Measurements from ENCODE around the gene TGFBR3. TPM values are rescaled to one million over a fixed set of nuclear protein-coding genes. Genes with fewer than 3 reads are reported as not detected.
"Not testable (repeated sequence)": the region's sequence is repeated elsewhere in the genome, so short reads cannot be mapped to it uniquely, and the experiment has no call there.

TGFBR3 gene
- polyA plus RNA-seq, 3 donors: 91.8 to 124 (median 95.6) TPM

DNA sequence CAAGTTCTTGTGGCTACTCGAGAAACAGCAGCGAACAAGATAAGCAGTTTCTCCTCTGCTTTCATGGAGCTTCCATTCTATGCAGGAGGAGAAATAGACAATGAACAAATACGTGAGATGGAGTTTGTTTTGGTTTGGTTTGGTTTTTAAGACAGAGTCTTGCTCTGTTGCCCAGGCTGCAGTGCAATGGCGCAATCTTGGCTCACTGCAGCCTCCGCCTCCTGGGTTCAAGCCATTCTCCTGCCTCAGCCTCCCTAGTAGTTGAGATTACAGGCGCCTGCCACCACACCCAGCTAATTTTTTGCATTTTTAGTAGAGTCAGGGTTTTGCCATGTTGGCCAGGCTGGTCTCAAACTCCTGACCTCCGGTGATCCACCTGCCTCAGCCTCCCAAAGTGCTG, 51.4 kb downstream of the TGFBR3 start:
- not testable (repeated sequence) for DNase-seq (ENCODE audit: extremely low read depth in 1 of 11, low read depth in 9 of 11, low spot score in 4 of 11)

DNA sequence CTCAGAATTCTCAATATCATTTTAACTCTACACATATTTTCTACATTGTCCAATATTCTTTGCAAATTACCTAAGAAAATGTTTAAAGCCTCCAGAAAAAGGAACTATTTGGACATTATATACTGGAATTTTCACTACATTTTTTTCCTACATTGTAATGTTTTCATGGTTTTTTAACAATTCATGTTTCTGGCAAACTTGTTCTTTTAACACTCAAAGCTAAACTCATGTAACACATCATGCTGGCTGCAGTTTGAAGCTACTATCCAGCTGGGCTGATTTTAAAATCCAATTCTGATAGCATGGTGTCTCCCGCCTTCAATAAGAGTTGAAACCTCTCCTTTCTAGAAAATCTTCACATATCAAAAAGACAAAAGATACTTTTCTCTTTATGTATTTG, 52.0 kb downstream of the TGFBR3 start:
- DNase-seq (ENCODE audit: extremely low read depth in 1 of 11, low read depth in 9 of 11, low spot score in 4 of 11): no peak

DNA sequence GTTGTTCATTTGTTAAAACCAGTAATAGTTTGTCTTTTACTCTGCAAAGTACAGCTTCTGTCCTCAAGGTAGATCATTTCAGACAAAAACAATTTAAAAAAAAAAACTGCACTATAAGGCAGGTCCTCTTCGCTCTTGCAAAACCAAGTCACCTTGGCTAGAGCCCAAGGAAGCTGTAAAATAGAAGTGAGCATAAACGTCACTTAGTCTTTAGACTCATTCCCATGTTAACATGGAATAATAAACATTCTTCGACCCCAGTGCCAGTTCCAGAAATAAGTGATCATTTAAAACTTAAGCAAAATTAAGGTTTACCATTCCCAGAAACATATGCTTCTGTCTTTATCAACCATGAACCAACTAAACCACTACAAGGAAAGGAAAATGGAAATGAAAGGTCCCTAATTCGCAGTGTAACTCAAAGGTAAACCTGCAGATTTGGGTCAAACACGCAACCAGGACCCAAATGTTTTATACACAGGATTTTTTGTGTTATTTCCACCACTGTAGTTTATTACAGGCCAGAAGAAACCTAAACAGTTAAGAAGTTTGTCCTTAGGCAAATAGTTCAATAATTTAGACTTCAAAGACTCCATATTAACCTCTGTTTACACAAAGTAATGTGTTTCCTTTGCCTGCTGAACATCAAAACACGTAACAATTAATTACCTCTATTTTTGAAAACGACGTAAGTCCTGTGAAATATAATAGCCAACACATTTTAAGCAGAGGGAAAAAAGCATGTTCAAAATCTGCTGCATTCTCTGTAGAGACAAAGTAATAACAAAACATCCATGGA, 54.6 kb downstream of the TGFBR3 start:
- no peak for DNase-seq (ENCODE audit: extremely low read depth in 1 of 11, low read depth in 9 of 11, low spot score in 4 of 11)

DNA sequence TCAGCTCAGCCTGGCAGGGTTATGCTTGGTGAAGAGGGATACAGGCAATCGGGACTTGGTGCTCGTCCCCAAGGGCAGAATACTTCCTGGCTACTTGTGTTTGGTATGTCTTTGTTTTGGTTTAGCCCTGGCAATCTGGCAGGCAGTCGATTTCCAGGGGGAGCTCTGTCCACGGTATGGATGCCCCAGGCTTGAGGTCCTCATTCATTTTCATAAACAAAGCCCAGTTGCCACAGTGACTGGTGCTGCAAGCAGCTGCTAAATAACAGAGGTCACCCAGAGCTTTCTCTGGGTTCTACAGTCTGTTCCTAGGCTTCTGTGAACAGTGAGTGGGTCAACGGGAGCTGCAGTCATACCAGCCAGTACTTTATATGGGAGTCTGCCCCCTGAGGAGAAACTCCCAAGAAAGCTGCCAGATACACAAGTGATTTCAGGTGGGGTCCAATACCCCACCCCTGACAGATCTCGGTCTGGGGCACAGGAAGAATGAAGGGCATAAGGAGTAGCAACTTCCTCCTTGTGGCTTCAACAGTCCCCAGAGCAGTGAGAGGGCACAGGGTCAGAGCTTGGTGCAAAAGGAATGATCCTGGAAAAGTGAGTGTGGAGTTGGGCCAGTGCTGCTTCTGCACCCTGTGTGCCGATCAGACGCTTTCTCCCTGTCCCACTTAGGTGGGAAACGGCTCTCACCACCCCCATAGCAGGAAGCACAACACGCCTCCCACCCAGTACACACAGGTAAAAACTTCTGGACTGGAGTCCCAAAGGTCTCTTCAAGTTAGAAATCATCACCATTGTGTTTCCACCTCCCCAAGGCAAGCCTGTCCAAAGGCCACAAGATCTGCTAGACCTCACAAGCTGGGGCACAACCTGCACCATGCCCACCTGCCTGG, 55.5 kb downstream of the TGFBR3 start:
- DNase-seq (ENCODE audit: extremely low read depth in 1 of 11, low read depth in 9 of 11, low spot score in 4 of 11): no peak

DNA sequence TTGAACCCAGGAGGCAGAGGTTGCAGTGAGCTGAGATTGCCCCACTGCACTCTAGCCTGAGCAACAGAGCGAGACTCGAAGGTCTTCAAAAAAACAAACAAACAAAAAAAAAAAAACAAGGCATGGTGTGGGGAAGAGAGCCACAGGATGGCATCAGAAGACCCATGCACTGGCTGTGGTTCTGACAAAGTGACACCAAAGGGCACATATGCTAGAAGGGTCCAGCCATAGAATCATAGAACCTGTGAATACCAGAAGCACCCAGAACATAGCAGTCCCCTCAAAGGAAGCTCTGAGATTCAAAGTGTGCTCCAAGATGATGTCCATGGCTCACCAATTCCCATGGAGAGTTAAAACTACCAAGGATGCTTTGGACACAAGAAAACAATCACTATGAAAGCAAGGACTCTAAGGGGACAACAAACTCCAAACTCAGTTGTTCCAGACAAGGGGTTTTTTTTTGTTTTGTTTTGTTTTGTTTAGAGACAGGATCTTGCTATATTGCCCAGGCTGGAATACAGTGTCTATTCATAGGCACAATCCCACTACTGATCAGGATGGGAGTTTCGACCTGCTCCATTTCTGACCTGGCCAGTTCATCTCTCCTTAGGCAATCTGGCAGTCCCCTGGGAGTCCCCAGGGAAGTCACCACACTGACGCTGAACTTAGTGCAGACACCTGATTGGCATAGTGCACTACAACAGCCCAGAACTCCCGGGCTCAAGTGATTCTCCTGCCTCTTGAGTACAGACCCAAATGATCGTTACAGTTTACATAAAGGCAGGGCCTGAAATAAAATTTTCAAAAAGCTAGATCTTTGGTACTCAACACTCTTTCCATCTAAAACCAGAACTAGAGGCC, 56.4 kb downstream of the TGFBR3 start:
- DNase-seq (ENCODE audit: extremely low read depth in 1 of 11, low read depth in 9 of 11, low spot score in 4 of 11): no peak

DNA sequence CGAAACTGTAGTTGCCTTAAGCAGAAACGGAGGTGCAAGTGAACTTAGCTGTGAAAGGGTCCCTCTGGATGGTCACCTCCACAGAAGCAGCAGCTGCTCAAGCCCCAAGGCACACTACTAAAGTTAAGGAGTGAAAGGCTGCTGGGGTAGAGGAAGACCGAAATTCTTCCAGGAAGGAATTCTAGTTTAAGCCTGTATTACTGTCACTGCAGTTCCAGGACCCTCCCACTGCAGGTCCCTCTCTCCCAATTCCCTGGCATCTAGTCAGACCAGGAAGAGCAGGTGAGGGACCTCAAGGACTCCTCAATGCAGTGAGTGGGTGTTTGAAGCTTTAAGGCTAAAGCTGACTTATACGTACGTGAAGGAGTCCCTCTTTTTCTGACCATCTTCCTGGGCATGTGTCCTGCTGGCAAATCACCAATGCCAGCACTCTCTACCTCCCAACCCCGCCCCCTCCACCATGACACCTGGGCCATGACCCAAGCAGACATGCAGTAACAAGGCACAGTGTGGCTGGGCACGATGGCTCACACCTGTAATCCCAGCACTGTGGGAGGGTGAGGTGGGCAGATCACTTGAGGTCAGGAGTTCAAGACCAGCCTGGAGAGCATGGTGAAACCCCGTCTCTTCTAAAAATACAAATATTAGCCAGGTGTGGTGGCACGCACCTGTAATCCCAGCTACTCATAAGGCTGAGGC, 57.2 kb downstream of the TGFBR3 start:
- no peak for DNase-seq (ENCODE audit: extremely low read depth in 1 of 11, low read depth in 9 of 11, low spot score in 4 of 11)

DNA sequence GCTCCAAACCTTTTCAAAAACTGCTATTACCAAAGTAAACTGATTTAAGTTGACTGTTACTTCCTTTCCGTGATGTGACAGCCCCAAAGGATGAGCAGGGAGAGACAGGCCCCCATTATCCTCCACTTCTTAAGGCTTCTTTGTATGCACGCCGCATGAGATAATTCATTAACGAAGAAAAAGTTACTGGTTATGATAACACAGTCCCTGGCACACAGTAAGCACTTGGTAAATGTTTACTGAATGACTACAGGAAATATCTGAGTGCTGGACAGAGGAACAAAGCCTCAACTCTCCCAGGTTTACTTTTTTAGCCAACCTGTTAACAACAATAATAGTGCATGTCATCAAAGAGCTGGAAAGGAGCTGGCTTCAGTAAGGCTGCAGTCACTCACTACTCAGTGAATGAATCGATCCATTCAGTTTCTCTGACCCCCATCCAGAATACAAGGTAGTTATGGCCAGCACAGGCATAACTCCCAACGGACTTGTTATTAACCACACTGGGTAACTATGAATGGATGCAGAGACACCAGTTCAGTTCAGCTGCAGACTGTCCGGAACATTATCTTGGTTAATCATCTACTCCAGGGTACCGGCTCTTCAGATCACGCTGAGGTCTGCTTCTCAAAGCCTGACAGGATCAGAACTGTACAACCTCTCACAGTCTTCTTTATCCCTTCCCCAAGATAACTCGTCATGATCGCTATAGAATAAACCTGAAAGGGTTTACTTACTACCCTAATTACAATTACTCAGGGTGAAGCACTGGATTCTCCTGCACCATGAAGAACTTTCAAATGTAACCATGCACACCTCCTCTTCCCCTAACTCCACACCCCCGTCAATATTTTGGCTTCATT, 58.3 kb downstream of the TGFBR3 start:
- DNase-seq (ENCODE audit: extremely low read depth in 1 of 11, low read depth in 9 of 11, low spot score in 4 of 11): no peak

DNA sequence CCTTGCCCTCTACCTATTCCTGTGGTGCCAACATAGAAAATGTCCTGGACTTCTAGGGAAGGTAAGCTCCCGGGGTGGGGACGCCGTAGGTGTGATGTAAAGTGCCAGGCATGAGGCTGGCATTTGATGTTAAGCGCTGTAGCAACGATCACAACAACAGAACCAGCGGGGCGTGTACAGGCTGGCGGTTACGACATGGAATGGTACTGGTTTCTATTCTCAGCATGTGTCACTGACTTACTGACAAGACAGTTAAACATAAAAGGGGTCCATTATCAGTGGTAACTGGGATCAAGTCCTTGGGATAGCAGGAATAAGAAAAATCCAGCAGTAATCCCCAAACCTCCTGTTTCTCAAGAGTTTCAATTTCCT, 58.9 kb downstream of the TGFBR3 start:
- no peak for DNase-seq (ENCODE audit: extremely low read depth in 1 of 11, low read depth in 9 of 11, low spot score in 4 of 11)

DNA sequence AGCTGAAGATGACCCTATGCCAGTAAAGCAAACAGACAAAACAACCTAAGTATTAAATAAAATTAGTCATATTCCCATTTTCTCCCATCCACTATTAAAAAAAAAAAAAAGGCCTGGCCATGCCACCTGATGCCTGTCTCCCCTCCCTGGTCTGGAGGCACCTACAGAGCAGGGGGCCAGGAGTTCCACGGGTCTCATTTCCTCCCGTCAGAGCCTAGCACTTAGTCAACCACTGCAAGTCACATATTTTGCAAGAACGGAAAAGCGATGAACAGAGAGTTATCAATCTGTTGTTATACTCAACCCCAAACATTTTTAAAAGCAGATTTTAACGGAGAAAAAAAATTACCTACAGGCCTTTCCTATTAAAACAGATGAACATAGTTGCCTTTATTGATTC, 59.3 kb downstream of the TGFBR3 start:
- DNase-seq (ENCODE audit: extremely low read depth in 1 of 11, low read depth in 9 of 11, low spot score in 4 of 11): no peak

DNA sequence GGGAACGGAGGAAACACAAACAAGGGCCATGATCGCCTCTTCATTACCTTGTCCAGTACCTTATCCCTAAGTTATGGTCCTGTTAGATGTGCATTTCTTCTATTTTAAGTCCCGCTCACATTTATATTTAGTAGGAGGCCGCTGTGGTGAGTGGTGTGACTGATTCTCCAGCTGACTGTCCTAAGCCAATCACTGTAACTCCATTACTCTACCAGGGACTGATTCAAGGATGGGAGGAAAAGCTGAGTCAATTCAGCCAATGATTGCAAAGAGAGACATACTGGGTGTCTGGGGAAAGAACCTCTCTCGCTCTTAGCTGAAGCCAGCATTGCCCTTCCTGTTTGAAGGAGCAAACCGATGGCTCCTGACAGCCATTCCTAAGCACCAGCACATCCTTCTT, 59.7 kb downstream of the TGFBR3 start:
- DNase-seq (ENCODE audit: extremely low read depth in 1 of 11, low read depth in 9 of 11, low spot score in 4 of 11): no peak

DNA sequence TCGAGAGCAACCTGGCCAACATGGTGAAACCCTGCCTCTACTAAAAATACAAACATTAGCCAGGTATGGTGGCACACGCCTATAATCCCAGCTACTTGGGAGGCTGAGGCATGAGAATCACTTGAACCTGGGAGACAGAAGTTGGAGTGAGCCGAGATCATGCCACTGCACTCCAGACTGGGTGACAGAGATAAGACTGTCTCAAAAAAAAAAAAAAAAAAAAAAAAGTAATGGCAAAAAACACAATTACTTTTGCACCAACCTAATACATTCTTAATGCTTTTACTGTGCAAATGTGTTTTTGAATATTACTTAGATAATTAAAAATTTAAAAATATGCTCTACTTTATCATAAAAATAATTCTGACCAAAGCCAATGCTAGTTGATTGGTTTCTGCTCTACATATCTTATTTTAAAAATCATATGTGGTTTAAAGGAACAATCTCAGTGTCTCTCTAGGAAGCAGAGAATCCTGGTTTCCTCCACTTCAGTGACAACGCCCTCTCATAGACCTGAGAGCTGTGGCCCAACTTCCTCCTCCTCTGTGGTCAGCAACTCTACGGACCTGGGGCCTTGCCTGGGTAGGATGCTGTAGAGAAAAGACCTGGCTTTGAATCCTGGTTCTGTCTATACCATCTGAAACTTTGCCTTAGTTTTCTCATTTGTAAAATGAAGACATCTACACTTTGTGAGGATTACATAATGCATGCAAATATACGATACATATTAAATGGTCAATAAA, 64.7 kb downstream of the TGFBR3 start:
- DNase-seq (ENCODE audit: extremely low read depth in 1 of 11, low read depth in 9 of 11, low spot score in 4 of 11): no peak

DNA sequence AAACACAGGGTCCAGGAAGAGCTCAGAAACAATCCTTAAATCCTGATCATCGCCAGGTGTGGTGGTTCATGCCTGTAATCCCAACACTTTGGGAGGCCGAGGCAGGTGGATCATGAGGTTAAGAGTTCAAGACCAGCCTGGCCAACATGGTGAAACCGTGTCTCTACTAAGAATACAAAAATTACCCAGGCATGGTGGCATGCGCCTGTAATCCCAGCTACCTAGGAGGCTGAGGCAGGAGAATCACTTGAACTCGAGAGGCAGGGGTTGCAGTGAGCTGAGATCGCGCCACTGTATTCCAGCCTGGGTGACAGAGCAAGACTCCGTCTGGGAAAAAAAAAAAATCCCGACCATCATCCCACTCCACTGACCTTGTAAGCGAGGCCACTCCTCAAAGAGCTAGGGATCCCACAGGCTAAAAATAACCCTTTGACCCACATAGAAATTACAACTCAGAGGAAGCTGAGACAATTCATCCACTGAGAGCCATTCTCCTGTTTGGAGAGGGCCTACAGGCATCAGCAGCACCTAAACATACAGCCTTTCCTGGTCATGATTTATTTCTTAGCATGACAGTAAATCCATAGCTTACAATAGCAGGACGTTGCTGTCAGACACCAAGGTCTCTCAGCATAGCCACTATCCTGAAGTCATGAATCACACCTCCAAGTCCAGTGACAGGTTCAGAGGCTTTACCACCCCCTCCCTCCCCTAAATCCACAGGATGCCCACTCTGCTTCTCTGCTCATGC, 66.7 kb downstream of the TGFBR3 start:
- DNase-seq (ENCODE audit: extremely low read depth in 1 of 11, low read depth in 9 of 11, low spot score in 4 of 11): no peak

DNA sequence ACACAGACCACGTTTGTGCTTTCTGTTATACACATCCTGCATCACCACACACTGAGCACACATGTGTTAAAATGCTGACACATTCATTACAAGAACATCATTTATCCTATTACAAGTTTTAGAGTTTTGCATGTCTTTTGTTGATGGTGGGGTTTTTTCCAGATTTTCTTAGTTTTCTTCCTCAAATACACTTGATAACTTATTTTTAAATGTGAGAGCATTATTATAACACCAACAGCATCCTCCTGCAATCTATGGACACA, 67.3 kb downstream of the TGFBR3 start:
- DNase-seq (ENCODE audit: extremely low read depth in 1 of 11, low read depth in 9 of 11, low spot score in 4 of 11): no peak

DNA sequence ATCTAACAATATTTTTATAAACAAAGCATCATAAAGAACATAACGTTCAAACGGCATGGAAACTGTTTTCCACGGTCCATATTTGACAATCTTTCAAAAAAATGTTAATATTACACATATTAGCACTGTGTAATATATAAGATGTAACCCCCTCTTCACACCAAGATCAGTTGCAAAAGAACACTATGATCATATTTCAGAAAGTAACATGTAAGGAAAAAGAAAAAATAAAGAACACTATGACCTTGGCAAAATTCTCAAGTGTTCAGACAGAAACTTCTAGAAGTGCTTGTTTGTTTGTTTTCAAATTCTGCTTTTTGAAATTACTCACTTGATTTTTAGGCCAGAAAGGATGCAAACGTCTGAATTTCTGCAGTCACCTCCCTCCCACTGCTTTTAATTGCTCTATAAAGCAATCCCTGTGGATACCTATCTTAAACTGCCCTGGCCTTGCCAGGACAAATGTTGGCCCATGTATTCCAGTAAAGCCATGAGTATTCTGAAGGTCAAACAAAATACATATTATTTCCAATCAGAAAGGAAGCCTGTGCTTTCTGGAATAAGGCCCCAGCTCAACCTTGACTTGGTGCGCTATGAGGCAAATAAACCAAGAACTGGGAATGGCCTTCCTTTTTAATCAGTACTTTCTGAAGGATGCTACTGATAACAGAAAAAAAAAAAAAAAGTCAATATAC, 68.6 kb downstream of the TGFBR3 start:
- DNase-seq (ENCODE audit: extremely low read depth in 1 of 11, low read depth in 9 of 11, low spot score in 4 of 11): no peak

DNA sequence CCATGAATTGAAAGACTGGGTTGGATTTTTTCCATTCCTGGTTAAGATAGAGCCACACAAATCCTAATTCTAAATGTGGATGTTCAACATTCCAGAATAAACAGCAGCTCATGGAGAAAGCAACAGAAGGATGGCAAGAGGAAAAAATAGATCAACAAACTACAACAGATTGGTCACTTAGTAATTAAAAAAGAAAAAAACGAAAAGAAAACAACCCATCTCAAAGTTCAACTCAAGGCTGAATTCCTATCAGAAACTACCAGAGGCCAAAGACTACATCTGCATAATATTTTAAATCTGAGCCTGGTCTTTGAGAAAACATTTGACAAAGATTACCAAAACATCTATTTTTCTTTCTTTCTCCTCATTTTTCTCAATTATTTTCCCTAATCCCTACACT, 69.9 kb downstream of the TGFBR3 start:
- DNase-seq (ENCODE audit: extremely low read depth in 1 of 11, low read depth in 9 of 11, low spot score in 4 of 11): no peak

DNA sequence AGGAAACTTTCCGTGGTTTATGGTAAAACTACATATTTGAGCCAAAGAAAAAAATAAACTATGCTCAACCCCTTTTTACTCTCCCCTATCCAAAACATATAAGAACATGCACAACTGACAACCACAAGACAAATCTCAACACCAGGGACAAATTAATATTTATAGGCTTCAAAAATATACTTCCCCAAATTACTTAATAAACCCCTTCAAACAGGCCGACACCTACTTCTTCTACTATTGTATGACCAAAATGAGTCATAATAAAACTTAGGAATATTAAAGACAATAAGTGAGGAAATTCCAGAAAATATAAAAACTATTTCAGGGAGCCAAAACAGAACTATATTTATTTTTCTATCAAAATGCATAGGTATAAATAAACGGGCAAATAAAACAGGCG, 71.5 kb downstream of the TGFBR3 start:
- DNase-seq (ENCODE audit: extremely low read depth in 1 of 11, low read depth in 9 of 11, low spot score in 4 of 11): no peak

All from renal cortex interstitium (tissue), 11 donors.